DND-41 (cell line): ENCODE measurements around the gene AFF3.

Experiments used
- ATAC-seq: fragments of 200-7000 bp; cut with Tn5 transposase; 3 replicates; pipeline ENCODE4 v1.9.1; 2021; ENCODE audit warnings: low read depth; ENCODE audit not compliant: insufficient read depth
- DNase-seq: peaks from one replicate; pipeline ENCODE4 v3.0.0-alpha.2; 2020
- H2AFZ ChIP-seq: 2 replicates; pipeline ENCODE4 v1.6.0; 2012; ENCODE audit warnings: low read depth, low read length
- H3K27ac ChIP-seq: 2 replicates; pipeline ENCODE4 v1.5.1; 2012; ENCODE audit warnings: low read length, inconsistent platforms
- H3K27me3 ChIP-seq: fragments of 200-600 bp; sonication (generic); 2 replicates; pipeline ENCODE4 v1.6.0; 2012; ENCODE audit warnings: low read length, mild to moderate bottlenecking, inconsistent platforms; ENCODE audit not compliant: insufficient read depth, poor library complexity
- H3K36me3 ChIP-seq: 2 replicates; pipeline ENCODE4 v1.5.1; 2012; ENCODE audit warnings: low read length, inconsistent platforms; ENCODE audit not compliant: insufficient read depth
- H3K4me1 ChIP-seq: 2 replicates; pipeline ENCODE4 v1.5.1; 2012; ENCODE audit warnings: mild to moderate bottlenecking, low read length; ENCODE audit not compliant: insufficient read depth
- H3K4me2 ChIP-seq: 2 replicates; pipeline ENCODE4 v1.6.0; 2012; ENCODE audit warnings: mild to moderate bottlenecking, moderate library complexity, low read length, inconsistent platforms; ENCODE audit not compliant: insufficient read depth
- H3K4me3 ChIP-seq, 2 experiments: fragments of 200-600 bp in 1 of 2; shearing (Covaris generic) in 1 of 2; 2 replicates each; pipeline ENCODE4 v1.5.1; 2012 to 2016; ENCODE audit warnings: inconsistent platforms in 2 of 2, low read length in 2 of 2, mild to moderate bottlenecking in 2 of 2, low read depth in 1 of 2, moderate library complexity in 1 of 2
- H3K79me2 ChIP-seq: 2 replicates; pipeline ENCODE4 v1.6.0; 2012; ENCODE audit warnings: low read length, inconsistent platforms; ENCODE audit not compliant: insufficient read depth
- H3K9ac ChIP-seq: 2 replicates; pipeline ENCODE4 v1.6.0; 2012; ENCODE audit warnings: low read depth, mild to moderate bottlenecking, inconsistent platforms, low read length, moderate library complexity
- H3K9me3 ChIP-seq: 2 replicates; pipeline ENCODE4 v1.5.1; 2012; ENCODE audit warnings: low read length, moderate library complexity, mild to moderate bottlenecking, inconsistent platforms; ENCODE audit not compliant: insufficient read depth, severe bottlenecking
- H4K20me1 ChIP-seq: 2 replicates; pipeline ENCODE4 v1.6.0; 2012; ENCODE audit warnings: low read length; ENCODE audit not compliant: insufficient read depth
- EZH2 ChIP-seq: IDR thresholded peaks from 3 replicates; pipeline ENCODE4 v1.6.1; 2012; ENCODE audit warnings: borderline replicate concordance, low read depth, mild to moderate bottlenecking, moderate library complexity, low read length, inconsistent platforms; ENCODE audit not compliant: severe bottlenecking
- TF ChIP-seq, protein P1 (sequence below): IDR thresholded peaks from 2 replicates; pipeline ENCODE4 v1.5.1; 2012; ENCODE audit warnings: borderline replicate concordance, low read length, moderate library complexity, mild to moderate bottlenecking; ENCODE audit not compliant: poor library complexity, severe bottlenecking; ENCODE audit errors: extremely low read depth

Gene AFF3

DNA sequence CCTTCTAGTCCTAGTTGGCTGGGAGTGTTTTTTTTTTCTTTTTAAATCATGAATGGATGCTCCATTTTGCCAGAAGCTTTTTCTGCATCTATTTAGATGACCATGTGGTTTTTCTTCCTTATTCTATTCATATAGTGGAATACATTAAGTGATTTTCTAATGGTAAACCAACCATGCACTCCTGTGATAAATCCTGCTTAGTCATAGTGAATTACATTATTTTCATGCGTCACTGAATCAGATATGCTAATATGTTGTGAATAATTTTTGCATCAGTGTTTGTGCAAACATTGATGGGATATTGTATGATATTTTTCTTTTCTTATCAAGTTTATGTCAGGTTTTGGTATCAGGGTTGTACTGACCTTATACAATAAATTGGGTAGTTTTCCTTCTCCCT lies 423.3 kb downstream of the AFF3 start:
- no peaks in the 10 kb centered on the region for H3K27me3 ChIP-seq
- peaks cover 7% of the 10 kb centered on the region for H3K36me3 ChIP-seq
- H2AFZ ChIP-seq: no peak overlapping the region
- no peaks in the 10 kb centered on the region for H3K79me2 ChIP-seq
- H3K9ac ChIP-seq: no peak overlapping the region
- TF ChIP-seq, protein P1, sequence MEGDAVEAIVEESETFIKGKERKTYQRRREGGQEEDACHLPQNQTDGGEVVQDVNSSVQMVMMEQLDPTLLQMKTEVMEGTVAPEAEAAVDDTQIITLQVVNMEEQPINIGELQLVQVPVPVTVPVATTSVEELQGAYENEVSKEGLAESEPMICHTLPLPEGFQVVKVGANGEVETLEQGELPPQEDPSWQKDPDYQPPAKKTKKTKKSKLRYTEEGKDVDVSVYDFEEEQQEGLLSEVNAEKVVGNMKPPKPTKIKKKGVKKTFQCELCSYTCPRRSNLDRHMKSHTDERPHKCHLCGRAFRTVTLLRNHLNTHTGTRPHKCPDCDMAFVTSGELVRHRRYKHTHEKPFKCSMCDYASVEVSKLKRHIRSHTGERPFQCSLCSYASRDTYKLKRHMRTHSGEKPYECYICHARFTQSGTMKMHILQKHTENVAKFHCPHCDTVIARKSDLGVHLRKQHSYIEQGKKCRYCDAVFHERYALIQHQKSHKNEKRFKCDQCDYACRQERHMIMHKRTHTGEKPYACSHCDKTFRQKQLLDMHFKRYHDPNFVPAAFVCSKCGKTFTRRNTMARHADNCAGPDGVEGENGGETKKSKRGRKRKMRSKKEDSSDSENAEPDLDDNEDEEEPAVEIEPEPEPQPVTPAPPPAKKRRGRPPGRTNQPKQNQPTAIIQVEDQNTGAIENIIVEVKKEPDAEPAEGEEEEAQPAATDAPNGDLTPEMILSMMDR: no peak
- TF ChIP-seq EZH2: no peak
- peaks cover 8% of the 10 kb centered on the region for H3K9me3 ChIP-seq
- H3K4me2 ChIP-seq: no peak overlapping the region
- no peaks in the 10 kb centered on the region for H4K20me1 ChIP-seq
- H3K4me1 ChIP-seq: no peaks in the 10 kb centered on the region
- DNase-seq (no peak), ATAC-seq (no peak)
- H3K4me3 ChIP-seq: no peak overlapping the region
- no peak overlapping the region for H3K27ac ChIP-seq

DNA sequence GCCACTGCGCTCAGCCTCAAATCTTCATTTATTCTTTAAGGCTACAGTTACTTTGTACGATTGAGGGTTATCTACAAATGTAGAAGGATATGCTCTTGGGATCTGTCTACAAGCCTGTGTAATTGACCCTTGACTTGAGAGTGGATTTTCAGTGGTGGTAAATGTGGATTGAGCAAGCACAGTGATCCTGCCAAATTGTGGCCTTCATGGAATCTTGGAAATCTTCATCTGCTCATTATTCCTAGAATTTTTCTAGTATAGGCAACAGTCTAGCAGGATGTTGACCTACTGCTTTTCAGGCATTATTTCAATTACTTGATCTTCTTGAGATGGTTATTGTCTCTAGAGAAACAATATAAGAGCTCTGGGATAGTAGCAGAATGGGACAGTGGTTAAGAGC lies 426.4 kb downstream of the AFF3 start:
- DNase-seq (no peak), ATAC-seq (no peak)
- no peaks in the 10 kb centered on the region for H3K27me3 ChIP-seq
- no peaks in the 10 kb centered on the region for H3K4me1 ChIP-seq
- H3K4me3 ChIP-seq: no peak overlapping the region
- peaks cover 4% of the 10 kb centered on the region; the same call in 1 of the 2 replicates for H3K36me3 ChIP-seq
- no peak overlapping the region for H3K4me2 ChIP-seq
- no peaks in the 10 kb centered on the region for H4K20me1 ChIP-seq
- TF ChIP-seq EZH2: no peak
- TF ChIP-seq, protein P1: no peak
- no peaks in the 10 kb centered on the region for H3K9me3 ChIP-seq
- H3K79me2 ChIP-seq: no peaks in the 10 kb centered on the region
- no peak overlapping the region for H3K9ac ChIP-seq
- no peak overlapping the region for H2AFZ ChIP-seq
- H3K27ac ChIP-seq: no peak overlapping the region

DNA sequence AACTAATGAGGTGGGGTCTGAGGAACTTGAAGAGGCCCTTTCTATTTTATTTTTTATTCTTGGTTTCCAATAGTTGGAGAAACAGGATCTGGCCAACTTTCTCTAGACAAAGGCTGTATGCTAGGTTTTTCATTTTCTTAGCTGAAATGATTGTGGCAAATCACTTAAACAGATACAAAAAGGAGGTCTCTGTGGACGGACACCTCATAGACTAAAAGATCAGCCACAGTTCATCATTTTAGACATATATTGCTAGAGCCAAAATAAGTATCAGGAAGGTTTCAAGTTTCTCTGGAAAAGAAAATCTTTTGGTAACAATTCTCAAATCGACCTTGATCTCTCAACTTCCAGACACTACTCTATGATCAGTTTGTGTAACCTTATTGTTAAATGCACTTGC lies 428.0 kb downstream of the AFF3 start:
- no peaks in the 10 kb centered on the region for H3K27me3 ChIP-seq
- no peak overlapping the region for H3K4me2 ChIP-seq
- H3K9ac ChIP-seq: no peak overlapping the region
- H3K79me2 ChIP-seq: no peaks in the 10 kb centered on the region
- H3K27ac ChIP-seq: no peak overlapping the region
- no peak for ATAC-seq
- no peak overlapping the region for H3K4me3 ChIP-seq
- no peak for DNase-seq
- no peaks in the 10 kb centered on the region for H3K36me3 ChIP-seq
- no peak for TF ChIP-seq EZH2
- TF ChIP-seq, protein P1: no peak
- H4K20me1 ChIP-seq: no peaks in the 10 kb centered on the region
- H3K4me1 ChIP-seq: no peaks in the 10 kb centered on the region
- H3K9me3 ChIP-seq: no peaks in the 10 kb centered on the region
- no peak overlapping the region for H2AFZ ChIP-seq

DNA sequence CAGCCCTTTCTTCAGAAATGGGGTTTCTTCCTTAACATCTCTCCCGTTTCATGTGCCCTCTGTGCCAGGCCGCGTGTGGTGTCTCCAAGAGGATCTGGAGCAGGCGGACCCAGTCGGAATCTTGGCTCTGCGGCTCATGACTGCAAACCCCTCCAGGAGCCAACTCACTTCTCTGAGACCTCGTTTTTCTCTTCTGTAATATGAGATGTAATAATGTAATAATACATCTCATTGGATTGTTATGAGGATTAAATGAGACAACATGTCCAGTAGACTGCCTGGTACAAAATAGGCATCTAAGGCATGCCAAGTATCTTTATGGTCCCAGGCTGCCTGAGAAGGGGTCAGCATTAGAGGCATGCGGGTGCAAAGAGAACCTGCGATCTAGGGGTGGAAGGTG lies 431.2 kb downstream of the AFF3 start:
- H3K79me2 ChIP-seq: no peaks in the 10 kb centered on the region
- no peaks in the 10 kb centered on the region for H4K20me1 ChIP-seq
- H3K36me3 ChIP-seq: no peaks in the 10 kb centered on the region
- ATAC-seq (no peak), DNase-seq (no peak)
- H3K9ac ChIP-seq: no peak overlapping the region
- H3K9me3 ChIP-seq: no peaks in the 10 kb centered on the region
- no peak overlapping the region for H3K4me2 ChIP-seq
- no peak overlapping the region for H2AFZ ChIP-seq
- H3K4me1 ChIP-seq: no peaks in the 10 kb centered on the region
- H3K27ac ChIP-seq: no peak overlapping the region
- H3K4me3 ChIP-seq: no peak overlapping the region
- no peaks in the 10 kb centered on the region for H3K27me3 ChIP-seq
- TF ChIP-seq, protein P1: no peak
- TF ChIP-seq EZH2: no peak
